Naive thymus-derived CD4-positive, alpha-beta T cell (primary cell): ENCODE data around the gene SHISA6. TPM values are rescaled to one million over a fixed set of nuclear protein-coding genes. Genes with fewer than 3 reads are reported as not detected.
"Not testable (repeated sequence)": the region's sequence is repeated elsewhere in the genome, so short reads cannot be mapped to it uniquely, and the experiment has no call there.

Experiments
- ATAC-seq: fragments of 150-1000 bp; cut with Tn5 transposase; 2 replicates; pipeline ENCODE4 v1.10.0; 2021; ENCODE audit warnings: mild to moderate bottlenecking, moderate library complexity
- CTCF ChIA-PET: fragments of 350-600 bp; sonication (Branson Sonifier 250); formaldehyde crosslinking; loops from one replicate; lab custom pipeline; 2021; ENCODE audit warnings: antibody characterized with exemption; lab: Charles Lee
- POLR2A ChIA-PET: fragments of 350-600 bp; sonication (Branson Sonifier 250); formaldehyde crosslinking; loops from one replicate; lab custom pipeline; 2021; ENCODE audit warnings: antibody characterized with exemption, inconsistent platforms; lab: Charles Lee
- DNase-seq, 9 donors: peaks; one replicate each; pipeline versions ENCODE4 v3.0.0 to v3.0.0-alpha.2; 2020 to 2022; ENCODE audit warnings: mixed read lengths in 1 of 9
- H3K27ac ChIP-seq: one replicate; pipeline ENCODE4 v1.7.0; 2013; ENCODE audit warnings: mild to moderate bottlenecking, low read depth, low read length, moderate library complexity
- H3K27me3 ChIP-seq, 2 donors: one replicate each; pipeline ENCODE4 v1.7.0; 2013; ENCODE audit warnings: low read length in 2 of 2, mild to moderate bottlenecking in 2 of 2, moderate library complexity in 2 of 2; ENCODE audit not compliant: control insufficient read depth in 2 of 2, insufficient read depth in 2 of 2
- H3K36me3 ChIP-seq, 3 experiments: 1 replicate in 2 of 3; 2 replicates in 1 of 3; pipeline ENCODE4 v1.7.0; 2013; ENCODE audit warnings: low read length in 3 of 3, mild to moderate bottlenecking in 3 of 3, moderate library complexity in 1 of 3; ENCODE audit not compliant: insufficient read depth in 3 of 3, control insufficient read depth in 2 of 3
- H3K4me1 ChIP-seq, 2 donors: one replicate each; pipeline ENCODE4 v1.7.0; 2013; ENCODE audit warnings: low read length in 2 of 2, mild to moderate bottlenecking in 2 of 2, moderate library complexity in 1 of 2; ENCODE audit not compliant: control insufficient read depth in 2 of 2, insufficient read depth in 2 of 2
- H3K4me3 ChIP-seq: 2 replicates; pipeline ENCODE4 v1.7.0; 2013; ENCODE audit warnings: mild to moderate bottlenecking, low read length
- H3K9me3 ChIP-seq, 3 experiments: 1 replicate in 2 of 3; 2 replicates in 1 of 3; pipeline ENCODE4 v1.7.0; 2013; ENCODE audit warnings: low read length in 3 of 3; ENCODE audit not compliant: control insufficient read depth in 2 of 3
- H3K27ac Mint-ChIP-seq, 9 donors: one replicate each; pipeline ENCODE4 v1.8.0; 2020 to 2022; ENCODE audit warnings: mixed read lengths in 9 of 9, mild to moderate bottlenecking in 8 of 9, moderate library complexity in 5 of 9, inconsistent platforms in 2 of 9
- H3K27me3 Mint-ChIP-seq, 5 donors: one replicate each; pipeline ENCODE4 v1.8.0; 2021 to 2022; ENCODE audit warnings: mixed read lengths in 5 of 5, mild to moderate bottlenecking in 1 of 5
- H3K36me3 Mint-ChIP-seq, 5 donors: one replicate each; pipeline ENCODE4 v1.8.0; 2020 to 2022; ENCODE audit warnings: mixed read lengths in 5 of 5, mild to moderate bottlenecking in 3 of 5, inconsistent platforms in 1 of 5
- H3K4me1 Mint-ChIP-seq, 7 donors: one replicate each; pipeline ENCODE4 v1.8.0; 2020 to 2022; ENCODE audit warnings: mixed read lengths in 7 of 7, mild to moderate bottlenecking in 3 of 7, inconsistent platforms in 1 of 7
- H3K4me3 Mint-ChIP-seq, 10 donors: one replicate each; pipeline ENCODE4 v1.8.0; 2020 to 2022; ENCODE audit warnings: mild to moderate bottlenecking in 10 of 10, mixed read lengths in 10 of 10, moderate library complexity in 6 of 10, inconsistent platforms in 2 of 10
- H3K9me3 Mint-ChIP-seq, 11 donors: one replicate each; pipeline ENCODE4 v1.8.0; 2020 to 2022; ENCODE audit warnings: mixed read lengths in 11 of 11, mild to moderate bottlenecking in 4 of 11, inconsistent platforms in 1 of 11, moderate library complexity in 1 of 11
- intact Hi-C, 2 donors: fragments of 100-400 bp; cut with micrococcal nuclease; formaldehyde crosslinking; loops; one replicate each; pipeline ENCODE4 v1.15.1; 2023
- polyA plus RNA-seq, 2 donors: library from polyadenylated mRNA; unstranded; fragments of 300-500 nt; fragmentation: Illumina TruSeq; gene quantifications; one replicate each; pipeline ENCODE4 v1.2.3, GENCODE V29; 2021
- total RNA-seq, 6 experiments: library from RNA in 5 of 6; stranded (reverse) in 5 of 6; gene quantifications; 1 replicate in 5 of 6; 2 replicates in 1 of 6; pipeline ENCODE4 v1.2.3 and lab custom pipeline; 2021 to 2026

SHISA6 gene
- total and polyA plus RNA-seq, 7 experiments from 2014 or later, result not detected

- H3K27ac ChIP-seq, result no peak overlapping the region
- POLR2A ChIA-PET, result no interaction called here
- no peak overlapping the region for H3K4me3 ChIP-seq
- Mint-ChIP-seq H3K4me1 (peaks cover 0 to 1% (median 0%) of the 10 kb centered on the region in 7 donors), H3K27me3 (peaks cover 0 to 9% (median 0%) of the 10 kb centered on the region in 5 donors), H3K4me3 (no peak overlapping the region), H3K9me3 (peaks cover 0 to 7% (median 2%) of the 10 kb centered on the region in 11 donors), H3K27ac (no peak overlapping the region), H3K36me3 (no peaks in the 10 kb centered on the region)
- ATAC-seq (no peak), DNase-seq (no peak)
- no peaks in the 10 kb centered on the region for H3K4me1 ChIP-seq
- intact Hi-C loops, result no loop called here
- H3K36me3 ChIP-seq, result no peaks in the 10 kb centered on the region
- no peaks in the 10 kb centered on the region for H3K9me3 ChIP-seq
- CTCF ChIA-PET, result no interaction called here
- no peaks in the 10 kb centered on the region for H3K27me3 ChIP-seq
These were observed 52.5 kb downstream of the SHISA6 start for GRCh38 chr17:11293480-11293879.

DNA sequence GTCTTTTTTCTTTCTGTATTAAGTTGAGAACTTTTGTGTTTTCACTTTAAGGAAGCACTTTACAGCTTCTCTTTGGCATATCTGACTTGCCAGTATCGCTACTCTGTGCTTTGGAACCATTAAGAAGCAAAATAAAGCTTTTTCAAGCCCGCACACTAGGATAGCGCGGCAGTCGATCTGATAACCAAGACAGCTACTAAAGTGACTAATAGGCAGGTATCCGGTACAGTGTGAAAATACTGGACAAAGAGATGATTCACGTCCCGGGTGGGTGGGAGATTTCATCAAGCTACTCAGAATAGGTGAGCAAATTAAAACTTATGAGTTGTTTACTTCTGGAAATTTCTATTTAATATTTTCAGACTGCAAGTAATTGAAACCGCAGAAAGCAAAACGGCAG is 53.8 kb downstream of the SHISA6 start:
- no peak overlapping the region for H3K4me3 Mint-ChIP-seq

GRCh38 chr17:11296994-11297393 is 56.0 kb downstream of the SHISA6 start:
- Mint-ChIP-seq H3K36me3 (no peaks in the 10 kb centered on the region), H3K9me3 (peaks cover 0 to 7% (median 2%) of the 10 kb centered on the region in 11 donors), H3K4me3 (no peak overlapping the region), H3K4me1 (no peaks in the 10 kb centered on the region), H3K27me3 (peaks cover 0 to 9% (median 0%) of the 10 kb centered on the region in 5 donors), H3K27ac (no peak overlapping the region)
- H3K36me3 ChIP-seq, result no peaks in the 10 kb centered on the region
- no peak for DNase-seq
- no peak overlapping the region for H3K4me3 ChIP-seq
- POLR2A ChIA-PET, result no interaction called here
- no peaks in the 10 kb centered on the region for H3K4me1 ChIP-seq
- CTCF ChIA-PET, result no interaction called here
- no peaks in the 10 kb centered on the region for H3K27me3 ChIP-seq
- H3K9me3 ChIP-seq, result no peaks in the 10 kb centered on the region
- ATAC-seq, result no peak
- intact Hi-C loops, result no loop called here
- no peak overlapping the region for H3K27ac ChIP-seq

More for the DNA sequence above, 53.8 kb downstream of the SHISA6 start:
- no peak overlapping the region for H3K27ac Mint-ChIP-seq
- intact Hi-C loops, result no loop called here
- ChIA-PET POLR2A (no interaction called here), CTCF (no interaction called here)
- DNase-seq (no peak), ATAC-seq (no peak)
- H3K27me3 Mint-ChIP-seq, result peaks cover 0 to 9% (median 0%) of the 10 kb centered on the region in 5 donors
- H3K4me3 ChIP-seq, result no peak overlapping the region
- H3K4me1 Mint-ChIP-seq, result peaks cover 0 to 1% (median 0%) of the 10 kb centered on the region in 7 donors
- H3K9me3 ChIP-seq, result no peaks in the 10 kb centered on the region
- H3K4me1 ChIP-seq, result no peaks in the 10 kb centered on the region
- H3K27ac ChIP-seq, result no peak overlapping the region
- no peaks in the 10 kb centered on the region for H3K36me3 Mint-ChIP-seq
- no peaks in the 10 kb centered on the region for H3K36me3 ChIP-seq
- H3K9me3 Mint-ChIP-seq, result peaks cover 0 to 7% (median 2%) of the 10 kb centered on the region in 11 donors
- no peaks in the 10 kb centered on the region for H3K27me3 ChIP-seq

- H3K36me3 Mint-ChIP-seq, result no peaks in the 10 kb centered on the region
- H3K9me3 ChIP-seq, result no peaks in the 10 kb centered on the region
- no peak overlapping the region for H3K27ac ChIP-seq
- ChIA-PET POLR2A (no interaction called here), CTCF (no interaction called here)
- H3K4me1 ChIP-seq, result no peaks in the 10 kb centered on the region
- H3K27me3 ChIP-seq, result no peaks in the 10 kb centered on the region
- no peaks in the 10 kb centered on the region for H3K4me1 Mint-ChIP-seq
- peaks cover 0 to 7% (median 0%) of the 10 kb centered on the region in 11 donors for H3K9me3 Mint-ChIP-seq
- H3K4me3 ChIP-seq, result no peak overlapping the region
- H3K4me3 Mint-ChIP-seq, result no peak overlapping the region
- intact Hi-C loops, result no loop called here
- no peaks in the 10 kb centered on the region for H3K36me3 ChIP-seq
- no peak for ATAC-seq
- peaks cover 0 to 9% (median 0%) of the 10 kb centered on the region in 5 donors for H3K27me3 Mint-ChIP-seq
- H3K27ac Mint-ChIP-seq, result no peak overlapping the region
- DNase-seq, result no peak
These were observed 57.4 kb downstream of the SHISA6 start for GRCh38 chr17:11298401-11298800.

DNA sequence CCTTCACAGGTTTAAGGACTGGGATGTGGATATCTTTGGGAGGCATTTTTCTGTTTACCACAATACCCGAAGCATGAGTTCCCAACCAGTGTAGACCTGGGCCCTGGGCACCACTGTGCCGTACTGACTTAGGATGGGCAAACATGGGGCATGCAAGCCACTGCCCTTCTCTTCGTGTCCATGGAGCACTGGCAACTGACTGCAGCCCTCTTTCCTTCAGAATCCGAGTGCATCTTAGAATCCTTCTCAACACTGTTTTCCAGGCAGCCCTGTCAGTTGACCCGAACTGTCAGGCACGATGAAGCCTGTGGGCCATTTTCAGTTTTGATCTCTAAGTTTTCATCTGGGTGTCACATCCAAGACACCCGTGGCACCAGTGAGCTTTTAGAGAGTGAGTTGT is 59.2 kb downstream of the SHISA6 start:
- no peaks in the 10 kb centered on the region for H3K36me3 ChIP-seq
- H3K9me3 Mint-ChIP-seq, result peaks cover 0 to 10% (median 2%) of the 10 kb centered on the region in 11 donors
- H3K27me3 ChIP-seq, result no peaks in the 10 kb centered on the region
- H3K36me3 Mint-ChIP-seq, result no peaks in the 10 kb centered on the region
- no peak for DNase-seq
- H3K27ac Mint-ChIP-seq, result no peak overlapping the region
- ATAC-seq, result no peak
- H3K4me1 Mint-ChIP-seq, result no peaks in the 10 kb centered on the region
- H3K4me3 Mint-ChIP-seq, result no peak overlapping the region
- ChIA-PET POLR2A (no interaction called here), CTCF (no interaction called here)
- H3K27ac ChIP-seq, result no peak overlapping the region
- H3K27me3 Mint-ChIP-seq, result peaks cover 0 to 3% (median 0%) of the 10 kb centered on the region in 5 donors
- intact Hi-C loops, result no loop called here
- H3K4me3 ChIP-seq, result no peak overlapping the region
- peaks cover 0 to 6% (median 0%) of the 10 kb centered on the region in 3 experiments for H3K9me3 ChIP-seq
- no peaks in the 10 kb centered on the region for H3K4me1 ChIP-seq

- Histone ChIP-seq H3K27me3 (no peaks in the 10 kb centered on the region), H3K4me1 (no peaks in the 10 kb centered on the region), H3K9me3 (peaks cover 0 to 6% (median 0%) of the 10 kb centered on the region in 3 experiments), H3K27ac (no peak overlapping the region), H3K4me3 (no peak overlapping the region), H3K36me3 (no peaks in the 10 kb centered on the region)
- Mint-ChIP-seq H3K36me3 (no peaks in the 10 kb centered on the region), H3K27me3 (no peaks in the 10 kb centered on the region), H3K9me3 (peaks cover 0 to 10% (median 2%) of the 10 kb centered on the region in 11 donors), H3K4me1 (no peaks in the 10 kb centered on the region), H3K4me3 (no peak overlapping the region), H3K27ac (no peak overlapping the region)
- DNase-seq (no peak), ATAC-seq (no peak)
- intact Hi-C loops, result no loop called here
- ChIA-PET POLR2A (no interaction called here), CTCF (no interaction called here)
These were observed 59.7 kb downstream of the SHISA6 start for GRCh38 chr17:11300738-11301137.

DNA sequence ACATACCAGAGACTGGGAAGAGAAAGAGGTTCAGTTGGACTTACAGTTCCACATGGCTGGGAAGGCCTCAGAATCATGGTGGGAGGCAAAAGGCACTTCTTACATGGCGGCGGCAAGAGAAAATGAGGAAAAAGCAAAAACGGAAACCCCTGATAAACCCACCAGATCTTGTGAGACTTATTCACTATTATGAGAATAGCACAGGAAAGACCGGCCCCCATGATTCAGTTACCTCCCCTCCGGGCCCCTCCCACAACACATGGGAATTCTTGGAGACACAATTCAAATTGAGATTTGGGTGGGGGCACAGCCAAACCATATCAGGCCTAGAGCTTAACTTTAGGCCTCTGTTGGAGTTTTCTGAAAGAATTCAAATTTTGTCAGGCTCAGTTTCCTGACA is 60.9 kb downstream of the SHISA6 start:
- H3K27me3 Mint-ChIP-seq, intact Hi-C loops, ATAC-seq, H3K4me1 Mint-ChIP-seq, H3K4me3 ChIP-seq, DNase-seq, H3K36me3 Mint-ChIP-seq, H3K9me3 ChIP-seq, H3K27ac Mint-ChIP-seq, H3K36me3 ChIP-seq, POLR2A ChIA-PET, CTCF ChIA-PET, H3K4me1 ChIP-seq, H3K9me3 Mint-ChIP-seq, H3K4me3 Mint-ChIP-seq, H3K27ac ChIP-seq, H3K27me3 ChIP-seq: not testable (repeated sequence)
